Prostate gland (tissue), 2 donors: ENCODE measurements around the gene FTH1. TPM values are rescaled to one million over a fixed set of nuclear protein-coding genes. Genes with fewer than 3 reads are reported as not detected.
"Not testable (repeated sequence)": the region's sequence is repeated elsewhere in the genome, so short reads cannot be mapped to it uniquely, and the experiment has no call there.

Experiments used
- DNase-seq: peaks from one replicate; pipeline ENCODE4 v3.0.0-alpha.2; 2019; ENCODE audit warnings: low spot score
- H3K27ac ChIP-seq, 2 donors: fragments of 200-600 bp; sonication (generic); 2 replicates each; pipeline ENCODE4 v1.5.1; 2017 to 2019
- H3K27me3 ChIP-seq: fragments of 200-600 bp; sonication (generic); replicated peaks from 2 replicates; pipeline ENCODE4 v1.5.1; 2019; ENCODE audit not compliant: insufficient read depth
- H3K36me3 ChIP-seq, 2 donors: fragments of 200-600 bp; sonication (generic); 1 replicate in 1 of 2; 2 replicates in 1 of 2; pipeline versions ENCODE4 v1.5.1 to v1.8.1; 2017 to 2019
- H3K4me1 ChIP-seq: fragments of 200-600 bp; sonication (generic); replicated peaks from 2 replicates; pipeline ENCODE4 v1.5.1; 2019
- H3K4me3 ChIP-seq, 2 donors: fragments of 200-600 bp; sonication (generic); 2 replicates each; pipeline ENCODE4 v1.5.1; 2017 to 2019
- H3K9me3 ChIP-seq: fragments of 200-600 bp; sonication (generic); 2 replicates; pipeline ENCODE4 v1.5.1; 2017
- CTCF ChIP-seq, 4 experiments: fragments of 200-600 bp in 2 of 4; fragments of 450-650 bp in 2 of 4; sonication (generic) in 2 of 4; IDR thresholded peaks; 1 replicate in 3 of 4; 2 replicates in 1 of 4; pipeline ENCODE4 v1.5.1; 2016 to 2019; ENCODE audit warnings: antibody characterized with exemption in 4 of 4, mild to moderate bottlenecking in 2 of 4, moderate library complexity in 2 of 4
- POLR2A ChIP-seq: fragments of 450-650 bp; IDR thresholded peaks from one replicate; pipeline ENCODE4 v1.6.1; 2016; ENCODE audit warnings: antibody characterized with exemption, mild to moderate bottlenecking
- POLR2AphosphoS5 ChIP-seq: sonication (generic); formaldehyde crosslinking; IDR thresholded peaks from one replicate; pipeline ENCODE4 v1.6.1; 2017; ENCODE audit warnings: antibody characterized with exemption
- WGBS: methylation state at CpG from one replicate; pipeline ENCODE4 v1.1.5; 2018; 5-methylcytosine and 5-hydroxymethylcytosine counted together
- intact Hi-C: fragments of 100-400 bp; cut with DNase I; formaldehyde crosslinking; loops from one replicate; pipeline ENCODE4 v1.14.2; 2022
- total RNA-seq, 2 donors: library from RNA; depleted of rRNA; stranded (reverse); fragments of >200 nt; gene quantifications; one replicate each; pipeline ENCODE4 v1.1.0, GENCODE V29; 2016

The FTH1 gene
- total RNA-seq, 2 donors from 2014 or later: 1,344 to 1,560 TPM

GRCh38 chr11:61967924-61968757, 707 bp upstream of the FTH1 start:
- TF ChIP-seq CTCF (IDR thresholded peaks at IDR 0.05) (no peak), POLR2A (no peak), POLR2AphosphoS5 (no peak)
- peak overlapping the region; percentile 95 to 98 for H3K4me3 ChIP-seq
- H3K27me3 ChIP-seq: no peaks in the 10 kb centered on the region
- H3K4me1 ChIP-seq: peaks cover 21% of the 10 kb centered on the region
- WGBS: 9% methylated on average over 52 of the region's 53 CpGs
- H3K27ac ChIP-seq: peak overlapping the region; percentile 100
- H3K36me3 ChIP-seq: peaks cover 3 to 7% of the 10 kb centered on the region in 2 donors
- intact Hi-C loops: no loop called here
- DNase-seq: no peak
- no peaks in the 10 kb centered on the region for H3K9me3 ChIP-seq

GRCh38 chr11:61966734-61967115, 709 bp downstream of the FTH1 start:
- H3K36me3 ChIP-seq: peaks cover 3 to 7% of the 10 kb centered on the region in 2 donors
- TF ChIP-seq POLR2AphosphoS5: no peak
- peak overlapping the region; percentile 100 for H3K27ac ChIP-seq
- intact Hi-C loops: no loop called here
- H3K4me1 ChIP-seq: peaks cover 8% of the 10 kb centered on the region
- WGBS: 0% methylated on average over 13 of the region's 13 CpGs
- H3K9me3 ChIP-seq: no peaks in the 10 kb centered on the region
- DNase-seq: no peak
- H3K4me3 ChIP-seq: peak overlapping the region; percentile 95 to 98
- no peaks in the 10 kb centered on the region for H3K27me3 ChIP-seq

GRCh38 chr11:61964666-61965271, 2.7 kb downstream of the FTH1 start:
- intact Hi-C loops, H3K36me3 ChIP-seq, H3K4me1 ChIP-seq, H3K9me3 ChIP-seq, H3K27me3 ChIP-seq: not testable (repeated sequence)
- WGBS: 38% methylated on average over 9 of the region's 9 CpGs
- TF ChIP-seq POLR2AphosphoS5: peak; percentile 64
- H3K4me3 ChIP-seq: peak overlapping the region; percentile 95 to 98
- DNase-seq: peak; percentile 71
- H3K27ac ChIP-seq: peak overlapping the region; percentile 100

GRCh38 chr11:61964058-61964665, 3.3 kb downstream of the FTH1 start:
- Histone ChIP-seq H3K9me3 (no peaks in the 10 kb centered on the region), H3K27me3 (no peaks in the 10 kb centered on the region), H3K36me3 (peaks cover 3 to 7% of the 10 kb centered on the region in 2 donors), H3K4me3 (no peak overlapping the region), H3K27ac (peak overlapping the region; percentile 15 to 100), H3K4me1 (no peaks in the 10 kb centered on the region)
- WGBS: 58% methylated on average over 4 of the region's 4 CpGs
- intact Hi-C loops: no loop called here
- TF ChIP-seq CTCF (IDR thresholded peaks at IDR 0.05) (no peak), POLR2AphosphoS5 (no peak), POLR2A (no peak)
- DNase-seq: no peak

- H3K27me3 ChIP-seq: no peaks in the 10 kb centered on the region
- no peak overlapping the region for H3K4me3 ChIP-seq
- 57% methylated on average over 10 of the region's 10 CpGs for WGBS
- no peaks in the 10 kb centered on the region for H3K9me3 ChIP-seq
- TF ChIP-seq POLR2AphosphoS5 (no peak), POLR2A (no peak), CTCF (IDR thresholded peaks at IDR 0.05) (no peak)
- no peaks in the 10 kb centered on the region for H3K4me1 ChIP-seq
- peaks cover 3 to 7% of the 10 kb centered on the region in 2 donors for H3K36me3 ChIP-seq
- no peak for DNase-seq
- peak overlapping the region; percentile 24 to 26 for H3K27ac ChIP-seq
- intact Hi-C loops: no loop called here
These were observed 4.0 kb downstream of the FTH1 start for GRCh38 chr11:61963282-61964057.
